ENCODE results near the gene TMEM31. TPM values are rescaled to one million over a fixed set of nuclear protein-coding genes. Genes with fewer than 3 reads are reported as not detected.

Gene TMEM31, protein sequence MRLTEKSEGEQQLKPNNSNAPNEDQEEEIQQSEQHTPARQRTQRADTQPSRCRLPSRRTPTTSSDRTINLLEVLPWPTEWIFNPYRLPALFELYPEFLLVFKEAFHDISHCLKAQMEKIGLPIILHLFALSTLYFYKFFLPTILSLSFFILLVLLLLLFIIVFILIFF
- under 1 TPM in 1 of 2 donors, not detected in 1; 0.05 TPM for polyA plus RNA-seq

DNA sequence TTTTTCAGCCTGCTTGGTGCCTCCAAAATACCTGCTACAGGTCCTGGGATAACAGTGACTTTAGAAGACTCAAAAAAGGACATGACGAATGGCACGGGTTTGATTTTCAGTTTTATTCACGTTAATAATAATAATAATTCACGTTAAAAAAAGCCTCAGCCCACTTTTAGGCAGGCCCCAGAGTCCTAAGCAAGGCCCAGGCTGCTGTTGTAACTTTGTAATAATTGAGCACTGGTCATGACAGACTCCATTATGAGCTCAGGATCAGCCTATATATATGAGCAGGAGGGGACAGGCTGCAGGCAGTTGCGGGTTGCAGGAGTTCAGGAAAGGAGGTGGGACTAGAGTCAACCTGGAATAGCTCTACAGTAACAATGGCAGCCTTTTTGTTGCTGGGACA, at the start of gene TMEM31:
Gene TMEM31 (plus strand): TSS at position 301 of the 400 bp plus-strand sequence. CDS start 1,350 bp downstream, outside the sequence.
- H3K36me3 ChIP-seq (ENCODE audit: control insufficient read depth in 2 of 2, insufficient read depth in 2 of 2, low read length in 1 of 2) = no peaks in the 10 kb centered on the region
- H3K4me1 ChIP-seq (ENCODE audit: control insufficient read depth in 2 of 2, insufficient read depth in 2 of 2, low read length in 1 of 2) = no peaks in the 10 kb centered on the region
- H3K9me3 ChIP-seq (ENCODE audit: control insufficient read depth in 2 of 2, insufficient read depth in 1 of 2, low read depth in 1 of 2, low read length in 1 of 2) = no peaks in the 10 kb centered on the region
- no peaks in the 10 kb centered on the region for H3K27me3 ChIP-seq (ENCODE audit: control insufficient read depth in 1 of 2, insufficient read depth in 2 of 2, low read length in 2 of 2)
- H3K27ac ChIP-seq (ENCODE audit: low read depth in 2 of 2, low read length in 1 of 2) = no peak within 1 kb of the TSS
- WGBS, 2 donors = 77 to 93% methylated on average over 5 of the region's 5 CpGs
- H3K4me3 ChIP-seq (ENCODE audit: low read depth in 1 of 2, low read length in 2 of 2) = no peak within 1 kb of the TSS

DNA sequence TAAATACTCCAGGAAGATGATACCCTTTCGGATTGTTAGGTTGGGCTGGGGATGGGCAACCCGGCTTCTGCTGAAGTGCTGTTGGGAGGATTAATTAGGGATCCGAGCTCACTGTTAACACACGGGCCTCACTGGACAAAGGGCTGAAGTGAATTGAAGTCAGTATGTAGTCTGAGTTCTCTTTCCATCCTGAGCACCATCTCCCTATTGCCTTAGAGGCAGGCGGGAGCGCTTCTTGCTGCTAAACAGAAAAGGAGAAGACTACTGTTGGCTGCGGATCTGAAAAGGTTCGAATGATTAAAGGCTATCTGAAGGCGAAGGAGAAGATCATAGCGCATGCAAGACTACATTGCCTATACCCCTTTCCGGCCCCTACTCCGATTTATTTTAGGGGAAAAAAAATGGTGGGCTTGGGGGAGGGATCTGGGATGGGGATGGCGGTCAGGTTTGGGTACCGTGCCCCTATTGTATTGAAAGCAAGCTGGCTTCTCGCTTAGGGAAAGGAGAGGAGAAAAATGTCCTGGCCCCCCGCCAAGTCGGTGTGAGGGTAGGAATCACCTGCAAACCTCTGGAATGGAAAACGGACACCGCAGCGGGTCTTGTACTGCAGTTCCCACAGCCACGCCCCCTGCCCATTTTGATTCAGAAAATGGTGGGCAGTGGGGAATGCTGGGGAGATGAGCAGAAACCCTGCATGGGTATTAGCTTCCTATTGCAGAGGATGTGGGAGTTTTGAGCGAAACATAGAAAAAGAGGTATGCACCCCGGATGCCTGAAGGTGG, 46.5 kb upstream of the TMEM31 start:
- H3K4me1 ChIP-seq (ENCODE audit: control insufficient read depth in 2 of 2, insufficient read depth in 2 of 2, low read length in 1 of 2) = no peaks in the 10 kb centered on the region
- WGBS, 2 donors = 25 to 33% methylated on average over 23 of the region's 23 CpGs
- no peaks in the 10 kb centered on the region for H3K36me3 ChIP-seq (ENCODE audit: control insufficient read depth in 2 of 2, insufficient read depth in 2 of 2, low read length in 1 of 2)
- no peak overlapping the region for H3K27ac ChIP-seq (ENCODE audit: low read depth in 2 of 2, low read length in 1 of 2)
- H3K9me3 ChIP-seq (ENCODE audit: control insufficient read depth in 2 of 2, insufficient read depth in 1 of 2, low read depth in 1 of 2, low read length in 1 of 2) = no peaks in the 10 kb centered on the region
- H3K4me3 ChIP-seq (ENCODE audit: low read depth in 1 of 2, low read length in 2 of 2) = no peak overlapping the region
- peaks cover 0 to 7% of the 10 kb centered on the region in 2 donors for H3K27me3 ChIP-seq (ENCODE audit: control insufficient read depth in 1 of 2, insufficient read depth in 2 of 2, low read length in 2 of 2)

DNA sequence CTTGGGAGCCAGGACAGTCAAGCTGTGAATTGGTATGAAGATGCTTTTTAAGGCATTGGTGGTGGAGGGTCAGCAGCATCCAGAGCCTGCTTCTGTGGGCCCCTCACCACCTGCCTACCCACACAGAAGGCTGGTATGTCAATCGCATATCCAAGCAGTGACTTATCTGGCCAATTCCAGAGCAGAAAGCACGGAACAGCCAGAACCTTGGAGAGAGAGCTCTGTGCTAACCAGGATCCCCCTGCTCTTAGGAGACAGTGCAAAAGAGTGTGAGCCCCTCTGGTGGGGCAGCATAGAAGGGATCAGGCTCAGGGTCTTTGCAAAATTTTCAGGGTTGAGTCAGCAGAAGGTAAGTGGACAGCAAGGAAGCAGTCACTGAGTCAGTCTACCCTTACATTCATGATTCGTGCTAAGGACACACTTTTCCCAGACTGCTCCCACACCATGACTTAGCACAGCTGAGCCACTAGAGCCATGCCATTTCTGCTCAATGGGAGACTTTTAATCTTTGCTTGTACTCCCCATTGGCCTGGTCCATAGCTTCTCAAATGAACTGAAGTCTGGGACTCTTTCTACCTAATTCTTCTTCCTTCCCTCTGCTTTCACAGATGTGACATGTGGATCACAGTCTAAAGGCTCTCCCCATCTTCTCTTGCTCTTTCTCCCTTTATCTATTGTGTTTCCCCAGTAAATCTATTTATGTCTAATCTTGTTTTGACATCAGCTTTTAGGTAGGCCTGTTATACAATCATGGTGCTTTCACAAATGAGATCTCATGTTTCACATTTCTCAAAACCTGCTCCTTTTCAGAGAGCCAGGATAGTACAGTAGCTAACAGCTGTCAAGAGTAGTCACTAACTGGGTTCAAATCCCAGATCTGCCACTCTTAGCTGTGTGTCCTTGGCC, 44.3 kb upstream of the TMEM31 start:
- Histone ChIP-seq H3K9me3 (ENCODE audit: control insufficient read depth in 2 of 2, insufficient read depth in 1 of 2, low read depth in 1 of 2, low read length in 1 of 2) (no peaks in the 10 kb centered on the region), H3K4me1 (ENCODE audit: control insufficient read depth in 2 of 2, insufficient read depth in 2 of 2, low read length in 1 of 2) (no peaks in the 10 kb centered on the region), H3K27ac (ENCODE audit: low read depth in 2 of 2, low read length in 1 of 2) (no peak overlapping the region), H3K4me3 (ENCODE audit: low read depth in 1 of 2, low read length in 2 of 2) (no peak overlapping the region), H3K27me3 (ENCODE audit: control insufficient read depth in 1 of 2, insufficient read depth in 2 of 2, low read length in 2 of 2) (peaks cover 0 to 5% of the 10 kb centered on the region in 2 donors), H3K36me3 (ENCODE audit: control insufficient read depth in 2 of 2, insufficient read depth in 2 of 2, low read length in 1 of 2) (no peaks in the 10 kb centered on the region)
- WGBS, 2 donors = 74 to 96% methylated on average over 3 of the region's 3 CpGs

DNA sequence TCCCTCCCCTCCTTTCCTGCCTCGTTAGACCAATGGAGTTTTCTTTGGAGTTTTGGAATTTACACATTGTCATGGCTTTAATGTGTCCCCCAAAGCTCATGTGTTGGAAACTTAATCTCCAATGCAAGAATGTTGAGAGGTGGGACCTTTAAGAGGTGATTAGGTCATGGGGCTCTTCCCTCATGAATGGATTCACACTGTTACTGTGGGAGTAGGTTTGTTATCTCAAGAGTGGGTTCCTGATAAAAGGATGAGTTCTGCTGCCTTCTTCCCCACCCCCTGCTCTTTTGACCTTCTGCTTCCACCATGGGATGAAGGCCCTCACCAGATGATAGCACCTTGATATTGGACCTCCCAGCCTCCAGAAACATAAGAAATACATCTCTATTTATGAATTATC, 41.0 kb upstream of the TMEM31 start:
- Histone ChIP-seq H3K4me1 (ENCODE audit: control insufficient read depth in 2 of 2, insufficient read depth in 2 of 2, low read length in 1 of 2) (no peaks in the 10 kb centered on the region), H3K36me3 (ENCODE audit: control insufficient read depth in 2 of 2, insufficient read depth in 2 of 2, low read length in 1 of 2) (no peaks in the 10 kb centered on the region), H3K27me3 (ENCODE audit: control insufficient read depth in 1 of 2, insufficient read depth in 2 of 2, low read length in 2 of 2) (no peaks in the 10 kb centered on the region), H3K9me3 (ENCODE audit: control insufficient read depth in 2 of 2, insufficient read depth in 1 of 2, low read depth in 1 of 2, low read length in 1 of 2) (no peaks in the 10 kb centered on the region), H3K4me3 (ENCODE audit: low read depth in 1 of 2, low read length in 2 of 2) (no peak overlapping the region), H3K27ac (ENCODE audit: low read depth in 2 of 2, low read length in 1 of 2) (no peak overlapping the region)
- WGBS, 2 donors = 62 to 71% methylated on average over 1 of the region's 1 CpG

DNA sequence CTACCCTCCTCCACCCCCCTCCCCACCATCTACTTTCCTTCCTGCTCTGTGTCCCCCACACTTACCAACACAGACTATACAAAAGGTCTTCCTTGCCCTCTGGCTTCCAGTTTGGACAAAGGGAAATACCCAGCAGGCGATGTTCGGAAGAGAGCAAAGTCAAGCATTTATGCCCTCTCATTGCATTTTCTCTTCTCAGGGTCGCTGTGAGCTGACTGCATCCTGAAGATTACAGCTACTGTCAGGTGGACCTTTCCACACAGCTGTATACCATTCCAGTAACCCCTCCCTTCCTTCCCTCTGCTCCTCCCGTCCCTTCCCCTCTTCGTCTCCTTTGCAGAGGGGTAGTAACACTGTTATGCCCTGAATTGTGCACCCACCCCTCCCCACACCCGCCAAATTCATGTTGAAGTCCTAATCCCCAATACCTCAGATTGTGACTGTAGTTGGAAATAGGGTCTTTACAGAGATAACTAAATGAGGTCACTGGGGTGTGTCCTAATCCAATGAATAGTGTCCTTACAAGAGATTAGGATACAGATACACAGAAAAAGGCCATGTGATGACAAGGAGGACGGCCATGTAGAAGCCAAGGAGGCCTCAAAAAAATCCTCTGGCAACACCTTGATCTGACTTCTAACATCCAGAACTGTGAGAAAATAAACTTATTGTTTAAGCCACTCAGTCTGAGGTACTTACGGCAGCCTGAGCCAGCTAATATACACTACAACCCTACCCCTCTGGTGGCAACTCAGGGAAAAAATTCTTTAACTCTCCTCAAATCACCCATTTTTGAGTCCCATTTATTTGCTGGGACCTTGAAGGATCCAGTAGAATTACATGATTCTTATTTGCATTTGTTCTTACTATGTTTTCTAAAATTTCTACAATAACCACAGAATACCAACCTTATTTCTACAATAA, 35.9 kb upstream of the TMEM31 start:
- no peaks in the 10 kb centered on the region for H3K27me3 ChIP-seq (ENCODE audit: control insufficient read depth in 1 of 2, insufficient read depth in 2 of 2, low read length in 2 of 2)
- no peak overlapping the region for H3K27ac ChIP-seq (ENCODE audit: low read depth in 2 of 2, low read length in 1 of 2)
- H3K36me3 ChIP-seq (ENCODE audit: control insufficient read depth in 2 of 2, insufficient read depth in 2 of 2, low read length in 1 of 2) = peaks cover 0 to 3% of the 10 kb centered on the region in 2 donors
- 73 to 82% methylated on average over 8 of the region's 8 CpGs for WGBS, 2 donors
- H3K4me3 ChIP-seq (ENCODE audit: low read depth in 1 of 2, low read length in 2 of 2) = no peak overlapping the region
- no peaks in the 10 kb centered on the region for H3K9me3 ChIP-seq (ENCODE audit: control insufficient read depth in 2 of 2, insufficient read depth in 1 of 2, low read depth in 1 of 2, low read length in 1 of 2)
- no peaks in the 10 kb centered on the region for H3K4me1 ChIP-seq (ENCODE audit: control insufficient read depth in 2 of 2, insufficient read depth in 2 of 2, low read length in 1 of 2)

DNA sequence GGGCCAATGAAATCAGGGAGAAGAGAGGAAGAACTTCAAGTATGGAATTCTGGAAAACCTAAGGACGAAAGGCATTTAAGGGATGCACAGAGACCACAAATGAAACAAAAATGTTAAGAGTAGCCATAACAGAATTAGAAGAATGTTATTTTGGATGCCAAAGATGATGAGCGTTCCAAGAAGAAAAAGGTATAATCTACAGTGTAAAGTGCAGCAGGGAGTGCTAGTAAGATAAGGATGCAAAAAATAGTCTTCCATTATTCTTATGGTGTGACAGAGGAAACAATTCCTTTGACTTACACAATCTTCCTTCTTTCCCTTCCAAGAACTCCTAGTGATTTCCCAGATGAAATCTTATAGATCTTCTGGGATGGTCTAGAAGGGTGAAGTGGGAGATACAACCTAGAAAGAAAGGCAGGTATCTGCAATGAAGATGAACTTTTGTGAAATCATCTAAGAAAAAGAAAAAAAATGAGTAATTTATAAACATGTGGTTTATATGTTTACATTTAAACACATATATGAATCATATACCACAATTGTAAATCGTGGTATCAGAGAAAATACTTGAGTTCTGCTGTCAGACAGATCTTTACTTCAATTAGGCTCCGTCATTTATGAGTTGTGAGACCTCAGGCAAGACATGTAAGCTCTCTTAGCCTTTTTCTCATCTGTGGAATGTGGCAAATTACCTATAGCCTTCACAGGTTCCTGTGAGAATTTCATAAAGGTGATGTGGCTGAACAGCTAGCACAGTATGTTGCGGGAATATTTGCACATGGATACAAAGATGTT, 32.3 kb upstream of the TMEM31 start:
- 74 to 83% methylated on average over 5 of the region's 5 CpGs for WGBS, 2 donors
- Histone ChIP-seq H3K9me3 (ENCODE audit: control insufficient read depth in 2 of 2, insufficient read depth in 1 of 2, low read depth in 1 of 2, low read length in 1 of 2) (no peaks in the 10 kb centered on the region), H3K4me3 (ENCODE audit: low read depth in 1 of 2, low read length in 2 of 2) (no peak overlapping the region), H3K36me3 (ENCODE audit: control insufficient read depth in 2 of 2, insufficient read depth in 2 of 2, low read length in 1 of 2) (peaks cover 0 to 3% of the 10 kb centered on the region in 2 donors), H3K27ac (ENCODE audit: low read depth in 2 of 2, low read length in 1 of 2) (no peak overlapping the region), H3K4me1 (ENCODE audit: control insufficient read depth in 2 of 2, insufficient read depth in 2 of 2, low read length in 1 of 2) (no peaks in the 10 kb centered on the region), H3K27me3 (ENCODE audit: control insufficient read depth in 1 of 2, insufficient read depth in 2 of 2, low read length in 2 of 2) (no peaks in the 10 kb centered on the region)

DNA sequence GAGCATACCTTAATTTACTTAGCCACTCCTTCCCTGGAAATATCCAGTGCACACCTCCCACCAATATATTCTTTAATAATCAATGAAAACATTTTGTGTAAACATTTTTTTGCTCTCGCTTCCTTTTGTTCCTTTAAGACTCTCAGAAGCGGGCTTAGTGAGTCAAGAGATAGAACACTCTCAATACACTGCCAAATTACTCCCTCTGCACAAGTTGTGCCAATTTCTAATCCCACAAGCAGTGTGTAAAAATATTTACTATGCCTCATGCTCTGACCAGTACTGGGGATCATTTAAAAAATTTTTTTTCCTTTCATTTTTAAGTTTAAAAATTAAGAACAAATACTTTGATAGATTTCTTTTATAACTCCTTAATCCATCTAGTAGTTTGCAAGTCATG, 29.3 kb upstream of the TMEM31 start:
- Histone ChIP-seq H3K4me3 (ENCODE audit: low read depth in 1 of 2, low read length in 2 of 2) (no peak overlapping the region), H3K4me1 (ENCODE audit: control insufficient read depth in 2 of 2, insufficient read depth in 2 of 2, low read length in 1 of 2) (no peaks in the 10 kb centered on the region), H3K9me3 (ENCODE audit: control insufficient read depth in 2 of 2, insufficient read depth in 1 of 2, low read depth in 1 of 2, low read length in 1 of 2) (no peaks in the 10 kb centered on the region), H3K27ac (ENCODE audit: low read depth in 2 of 2, low read length in 1 of 2) (no peak overlapping the region), H3K36me3 (ENCODE audit: control insufficient read depth in 2 of 2, insufficient read depth in 2 of 2, low read length in 1 of 2) (peaks cover 2 to 4% of the 10 kb centered on the region in 2 donors), H3K27me3 (ENCODE audit: control insufficient read depth in 1 of 2, insufficient read depth in 2 of 2, low read length in 2 of 2) (no peaks in the 10 kb centered on the region)
- WGBS, 2 donors = 45 to 55% methylated on average over 2 of the region's 2 CpGs

DNA sequence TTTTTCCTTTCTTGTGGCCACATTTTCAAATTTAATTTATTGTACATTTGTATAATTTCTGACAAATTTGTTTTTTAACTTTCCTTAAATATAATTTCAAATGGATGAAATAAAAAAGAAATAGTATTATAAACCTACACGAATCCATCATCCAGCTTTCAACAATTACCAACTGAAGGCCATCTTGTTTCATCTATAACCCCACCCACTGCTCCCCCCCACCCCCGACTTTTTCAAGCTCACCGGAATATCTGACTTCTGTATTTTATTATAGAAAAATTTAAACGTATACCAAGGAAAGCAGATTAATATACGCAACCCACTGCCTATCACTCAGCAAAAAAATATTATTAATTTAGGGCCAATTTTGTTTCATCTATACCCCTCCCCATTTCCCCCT, 25.3 kb upstream of the TMEM31 start:
- Histone ChIP-seq H3K27me3 (ENCODE audit: control insufficient read depth in 1 of 2, insufficient read depth in 2 of 2, low read length in 2 of 2) (no peaks in the 10 kb centered on the region), H3K9me3 (ENCODE audit: control insufficient read depth in 2 of 2, insufficient read depth in 1 of 2, low read depth in 1 of 2, low read length in 1 of 2) (peaks cover 0 to 6% of the 10 kb centered on the region in 2 donors), H3K27ac (ENCODE audit: low read depth in 2 of 2, low read length in 1 of 2) (no peak overlapping the region), H3K4me1 (ENCODE audit: control insufficient read depth in 2 of 2, insufficient read depth in 2 of 2, low read length in 1 of 2) (no peaks in the 10 kb centered on the region), H3K36me3 (ENCODE audit: control insufficient read depth in 2 of 2, insufficient read depth in 2 of 2, low read length in 1 of 2) (peaks cover 0 to 4% of the 10 kb centered on the region in 2 donors), H3K4me3 (ENCODE audit: low read depth in 1 of 2, low read length in 2 of 2) (peak overlapping the region in 1 of 2 donors; percentile 61)
- 3 to 26% methylated on average over 5 of the region's 5 CpGs for WGBS, 2 donors

Measured in esophagus (tissue), 2 donors.